Stimulated activated CD4-positive, alpha-beta T cell treated with anti-CD3 and anti-CD28 coated beads, Interleukin-2, amount 100 ng/mL, for 48 hours (primary cell): Measurements from ENCODE around the gene RND3.
A peak's percentile ranks its signal among the peaks of the same experiment; 100 is the strongest.

Experiments
- DNase-seq, 2 donors: peaks; one replicate each; pipeline ENCODE4 v3.0.0-alpha.2; 2020

Gene RND3

GRCh38 chr2:150487537-150488429 is at the start of gene RND3:
Gene RND3, minus strand, starts transcription at chr2:150487667. Its CDS starts 250 bp downstream, at chr2:150487417.
- DNase-seq: peak; percentile 51 to 58

- DNase-seq: no peak
Measured at GRCh38 chr2:150535176-150535575, 47.7 kb upstream of the RND3 start.

- DNase-seq: no peak
Measured at GRCh38 chr2:150532879-150533278, 45.4 kb upstream of the RND3 start.

- DNase-seq: no peak
Measured at GRCh38 chr2:150532020-150532419, 44.6 kb upstream of the RND3 start.

GRCh38 chr2:150531591-150531990 is 44.1 kb upstream of the RND3 start:
- DNase-seq: no peak

- no peak for DNase-seq
Measured at GRCh38 chr2:150530168-150530567, 42.7 kb upstream of the RND3 start.

GRCh38 chr2:150528861-150529801 is 41.7 kb upstream of the RND3 start:
- no peak for DNase-seq

- no peak for DNase-seq
Measured at GRCh38 chr2:150526827-150527226, 39.4 kb upstream of the RND3 start.

GRCh38 chr2:150526006-150526405 is 38.5 kb upstream of the RND3 start:
- no peak for DNase-seq

GRCh38 chr2:150522269-150522668 is 34.8 kb upstream of the RND3 start:
- no peak for DNase-seq

GRCh38 chr2:150520887-150521664 is 33.6 kb upstream of the RND3 start:
- no peak for DNase-seq

- DNase-seq: no peak
Measured at GRCh38 chr2:150520033-150520432, 32.6 kb upstream of the RND3 start.

- DNase-seq: no peak
Measured at GRCh38 chr2:150517951-150518680, 30.6 kb upstream of the RND3 start.

GRCh38 chr2:150513647-150514046 is 26.2 kb upstream of the RND3 start:
- no peak for DNase-seq

GRCh38 chr2:150508497-150509137 is 21.1 kb upstream of the RND3 start:
- no peak for DNase-seq

- DNase-seq: no peak
Measured at GRCh38 chr2:150507071-150507470, 19.6 kb upstream of the RND3 start.

- no peak for DNase-seq
Measured at GRCh38 chr2:150505178-150505577, 17.7 kb upstream of the RND3 start.

GRCh38 chr2:150495993-150496627 is 8.6 kb upstream of the RND3 start:
- DNase-seq: no peak

- no peak for DNase-seq
Measured at GRCh38 chr2:150495001-150495400, 7.5 kb upstream of the RND3 start.

- DNase-seq: no peak
Measured at GRCh38 chr2:150494234-150494945, 6.9 kb upstream of the RND3 start.
